Stimulated activated memory B cell treated with anti-CD40 and anti-IgM and Interleukin-4, amounts not matched to agents 10 μg/mL and 1 μg/mL and 100 μg/mL, for 72 hours (primary cell): ENCODE measurements around the gene SNUPN.

Experiments used
- ATAC-seq: fragments of 150-1000 bp; cut with Tn5 transposase; 2 replicates; pipeline ENCODE4 v1.10.0; 2021
- H3K27ac Mint-ChIP-seq: one replicate; pipeline ENCODE4 v1.8.0; 2022; ENCODE audit warnings: mild to moderate bottlenecking, mixed read lengths
- H3K27me3 Mint-ChIP-seq: one replicate; pipeline ENCODE4 v1.8.0; 2022; ENCODE audit warnings: mixed read lengths
- H3K36me3 Mint-ChIP-seq: one replicate; pipeline ENCODE4 v1.8.0; 2022; ENCODE audit warnings: mixed read lengths
- H3K4me1 Mint-ChIP-seq: one replicate; pipeline ENCODE4 v1.8.0; 2022; ENCODE audit warnings: mixed read lengths
- H3K4me3 Mint-ChIP-seq: one replicate; pipeline ENCODE4 v1.8.0; 2022; ENCODE audit warnings: mild to moderate bottlenecking, moderate library complexity, mixed read lengths
- H3K9me3 Mint-ChIP-seq: one replicate; pipeline ENCODE4 v1.8.0; 2022; ENCODE audit warnings: mixed read lengths

SNUPN gene

DNA sequence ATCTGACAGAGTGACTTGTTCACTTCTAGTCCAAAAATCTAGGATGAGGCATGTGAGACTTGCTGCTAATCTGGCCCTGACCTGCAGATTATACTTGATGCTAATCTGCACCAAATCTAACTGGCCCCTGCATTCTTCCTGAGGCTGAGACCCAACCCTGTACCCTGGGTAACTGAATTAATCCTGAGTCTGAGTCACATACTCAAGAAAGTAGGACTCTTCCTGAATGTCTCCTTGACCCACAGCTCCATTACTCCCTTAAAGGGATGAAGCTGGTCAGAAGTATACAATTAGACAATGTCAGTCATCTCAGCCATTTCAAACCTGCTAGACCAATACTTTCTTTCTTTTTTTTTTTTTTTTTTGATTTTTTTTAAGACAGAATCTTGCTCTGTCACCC lies 71.9 kb downstream of the SNUPN start:
- no peaks in the 10 kb centered on the region for H3K4me1 Mint-ChIP-seq
- H3K4me3 Mint-ChIP-seq, result no peak overlapping the region
- H3K27ac Mint-ChIP-seq, result no peak overlapping the region
- no peaks in the 10 kb centered on the region for H3K27me3 Mint-ChIP-seq
- no peaks in the 10 kb centered on the region for H3K9me3 Mint-ChIP-seq
- ATAC-seq, result no peak
- no peaks in the 10 kb centered on the region for H3K36me3 Mint-ChIP-seq

DNA sequence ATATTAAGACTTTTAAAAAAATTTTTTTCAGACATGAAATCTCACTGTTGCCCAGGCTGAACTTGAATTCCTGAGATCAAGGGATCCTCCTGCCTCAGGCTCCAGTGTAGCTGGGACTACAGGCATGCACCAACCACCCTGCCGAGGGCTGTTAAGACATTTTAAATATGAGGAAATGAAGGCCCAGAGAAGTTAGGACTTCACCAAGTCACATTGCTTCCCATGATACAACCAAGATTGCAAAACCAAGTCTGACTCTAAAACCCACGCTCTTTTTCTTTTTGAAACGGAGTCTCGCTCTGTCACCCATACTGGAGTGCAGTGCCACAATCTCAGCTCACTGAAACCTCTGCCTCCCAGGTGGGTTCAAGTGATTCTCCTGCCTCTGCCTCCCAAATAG lies 74.4 kb downstream of the SNUPN start:
- Mint-ChIP-seq H3K27me3 (no peaks in the 10 kb centered on the region), H3K27ac (no peak overlapping the region), H3K36me3 (no peaks in the 10 kb centered on the region), H3K4me3 (no peak overlapping the region), H3K9me3 (no peaks in the 10 kb centered on the region), H3K4me1 (no peaks in the 10 kb centered on the region)
- no peak for ATAC-seq
